Renal cortex interstitium (tissue), 11 donors: Measurements from ENCODE around the gene ETV6. TPM values are rescaled to one million over a fixed set of nuclear protein-coding genes. Genes with fewer than 3 reads are reported as not detected.
"Not testable (repeated sequence)": the region's sequence is repeated elsewhere in the genome, so short reads cannot be mapped to it uniquely, and the experiment has no call there.

Source experiments
- DNase-seq, 11 donors: peaks; one replicate each; pipeline ENCODE4 v3.0.0-alpha.2; 2013; ENCODE audit warnings: low read depth in 9 of 11, low spot score in 4 of 11; ENCODE audit errors: extremely low read depth in 1 of 11
- polyA plus RNA-seq, 3 donors: library from polyadenylated mRNA; unstranded; fragments of 120-200 nt; gene quantifications; one replicate each; pipeline ENCODE4 v1.2.1, GENCODE V29; 2013; ENCODE audit not compliant: insufficient read length in 3 of 3

Gene ETV6
- polyA plus RNA-seq, 3 donors, result 13.5 to 14.1 (median 13.8) TPM

GRCh38 chr12:11660624-11661023 is 11.2 kb downstream of the ETV6 start:
- no peak for DNase-seq

DNA sequence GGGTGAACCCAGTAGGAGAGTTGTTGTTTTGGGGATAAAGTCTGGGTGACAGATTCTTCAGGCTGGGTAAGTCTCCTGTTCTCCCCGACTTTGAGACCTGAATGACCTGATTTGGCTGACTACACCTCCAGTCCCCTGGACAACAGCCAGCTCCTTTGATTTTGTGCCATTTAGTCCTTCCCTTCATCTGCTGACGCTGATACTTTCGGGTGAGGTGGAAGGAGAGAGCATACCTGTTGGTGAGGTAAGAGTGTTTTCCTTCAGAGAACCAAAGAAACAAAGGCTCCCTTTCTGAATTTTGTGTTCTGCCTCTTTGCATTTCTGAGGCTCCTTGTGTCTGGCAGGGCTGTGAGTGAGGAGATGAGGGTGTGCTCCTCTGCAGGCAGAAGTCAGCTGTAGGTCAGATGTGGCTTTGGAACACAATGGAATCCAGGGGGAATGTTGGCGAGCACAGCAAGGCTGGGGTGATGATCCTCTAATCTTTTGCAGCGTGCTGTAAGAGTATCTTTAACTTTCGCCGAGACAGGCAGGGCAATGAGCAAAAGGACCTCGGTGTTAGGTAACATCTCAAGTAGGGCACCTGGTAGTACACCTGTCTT is 12.1 kb downstream of the ETV6 start:
- DNase-seq, result no peak

DNA sequence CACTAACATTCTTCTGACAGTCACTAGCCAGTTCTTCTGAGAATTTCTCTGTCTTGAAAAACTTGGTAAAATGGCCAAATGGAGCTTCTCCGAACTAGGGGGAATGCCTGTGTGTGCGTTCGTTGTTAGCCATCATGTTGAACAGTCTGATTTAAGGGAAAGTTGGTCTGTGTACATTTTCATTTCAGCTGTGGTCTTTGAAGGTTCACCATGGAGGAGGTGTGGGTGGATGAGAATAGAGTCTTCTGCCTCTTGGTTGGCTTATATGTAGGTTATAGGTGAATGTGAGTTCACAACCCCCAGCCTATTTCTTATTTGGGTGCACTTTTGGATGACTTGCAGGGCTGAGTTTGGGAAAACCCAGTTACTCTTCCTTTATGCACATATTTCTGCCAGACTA is 12.9 kb downstream of the ETV6 start:
- no peak for DNase-seq

GRCh38 chr12:11663130-11663529 is 13.7 kb downstream of the ETV6 start:
- DNase-seq, result no peak

DNA sequence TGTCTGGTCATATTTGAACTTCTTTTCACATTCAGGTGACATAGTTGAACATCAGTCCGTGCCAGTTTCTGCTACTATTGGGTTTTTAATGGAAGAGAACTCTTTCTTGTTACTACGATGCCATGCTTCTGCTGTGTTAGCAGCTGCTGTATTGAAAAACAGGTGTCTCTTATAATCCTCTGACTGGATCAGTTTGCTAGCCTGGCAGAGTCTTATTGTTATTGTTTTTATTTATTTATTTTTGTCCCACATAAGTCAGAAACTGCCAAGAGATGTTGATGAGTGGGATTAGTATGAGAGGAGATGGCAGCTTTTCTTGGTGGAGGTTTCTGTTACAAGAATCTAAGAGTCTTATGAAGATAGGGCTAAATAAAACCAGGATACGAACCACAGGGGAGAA is 14.6 kb downstream of the ETV6 start:
- no peak for DNase-seq

DNA sequence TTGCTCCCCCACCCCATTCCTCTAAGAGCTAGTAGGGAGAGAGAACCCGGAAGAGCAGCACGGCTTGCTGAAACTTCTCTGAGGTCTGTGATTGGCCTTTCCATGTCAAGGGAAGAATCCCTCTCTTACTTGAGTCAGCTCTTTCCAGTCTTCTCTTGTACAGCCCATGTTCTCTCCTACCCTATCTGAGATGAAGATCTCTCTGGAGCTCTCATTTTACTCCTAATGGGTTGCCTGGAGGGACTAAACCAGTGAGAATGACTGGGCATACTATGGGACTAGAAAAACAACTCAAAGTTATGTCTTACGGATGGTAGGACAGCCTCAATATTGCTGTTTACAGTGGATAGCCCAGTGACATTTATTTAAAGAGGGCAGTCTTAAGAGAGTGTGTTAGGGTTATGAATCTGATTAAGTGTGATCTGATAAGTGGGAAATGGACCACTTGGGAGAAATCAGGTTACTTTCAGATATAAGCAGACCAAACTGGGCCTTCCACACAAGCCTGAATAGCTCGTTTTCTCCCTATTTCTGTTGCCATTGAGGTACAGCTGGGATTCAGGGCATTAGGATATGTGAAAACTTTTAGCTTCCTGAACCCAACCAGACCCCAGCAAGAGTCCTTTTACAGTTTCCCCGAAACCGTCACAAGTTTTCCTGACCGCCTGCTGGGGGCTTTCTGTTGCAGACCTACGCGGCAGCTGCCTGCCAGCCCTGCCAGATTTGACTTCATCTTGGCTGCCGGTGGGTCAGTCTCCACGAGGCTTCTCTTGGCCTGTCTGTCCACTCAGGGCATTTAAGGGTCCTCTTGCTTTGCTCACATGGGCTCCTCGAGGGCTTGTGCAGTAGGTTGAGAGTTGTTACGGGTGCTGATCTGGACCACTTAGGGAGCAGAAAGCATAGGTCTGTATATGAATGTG is 16.9 kb downstream of the ETV6 start:
- no peak for DNase-seq

DNA sequence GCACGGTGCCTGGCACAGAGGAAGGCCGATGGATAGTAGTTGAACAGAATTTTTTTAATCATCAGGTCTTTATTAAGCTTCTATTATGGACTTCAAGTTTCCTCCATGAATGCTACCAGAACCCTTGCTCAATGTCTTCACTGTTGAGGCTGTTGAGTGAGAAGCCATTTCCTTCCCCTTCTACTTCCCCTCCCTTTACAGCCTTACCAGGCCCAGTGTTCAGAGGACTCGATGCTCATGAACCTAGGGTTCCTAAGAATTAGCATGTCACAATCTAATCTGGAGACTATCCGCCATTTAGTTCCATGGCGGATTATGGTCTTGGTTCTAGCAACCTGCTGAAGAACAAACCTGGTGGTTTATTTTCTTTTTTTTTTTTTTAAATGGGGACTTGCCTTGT is 17.7 kb downstream of the ETV6 start:
- DNase-seq, result no peak

GRCh38 chr12:11668611-11669010 is 19.1 kb downstream of the ETV6 start:
- DNase-seq, result no peak

GRCh38 chr12:11669348-11669747 is 19.9 kb downstream of the ETV6 start:
- DNase-seq, result no peak

DNA sequence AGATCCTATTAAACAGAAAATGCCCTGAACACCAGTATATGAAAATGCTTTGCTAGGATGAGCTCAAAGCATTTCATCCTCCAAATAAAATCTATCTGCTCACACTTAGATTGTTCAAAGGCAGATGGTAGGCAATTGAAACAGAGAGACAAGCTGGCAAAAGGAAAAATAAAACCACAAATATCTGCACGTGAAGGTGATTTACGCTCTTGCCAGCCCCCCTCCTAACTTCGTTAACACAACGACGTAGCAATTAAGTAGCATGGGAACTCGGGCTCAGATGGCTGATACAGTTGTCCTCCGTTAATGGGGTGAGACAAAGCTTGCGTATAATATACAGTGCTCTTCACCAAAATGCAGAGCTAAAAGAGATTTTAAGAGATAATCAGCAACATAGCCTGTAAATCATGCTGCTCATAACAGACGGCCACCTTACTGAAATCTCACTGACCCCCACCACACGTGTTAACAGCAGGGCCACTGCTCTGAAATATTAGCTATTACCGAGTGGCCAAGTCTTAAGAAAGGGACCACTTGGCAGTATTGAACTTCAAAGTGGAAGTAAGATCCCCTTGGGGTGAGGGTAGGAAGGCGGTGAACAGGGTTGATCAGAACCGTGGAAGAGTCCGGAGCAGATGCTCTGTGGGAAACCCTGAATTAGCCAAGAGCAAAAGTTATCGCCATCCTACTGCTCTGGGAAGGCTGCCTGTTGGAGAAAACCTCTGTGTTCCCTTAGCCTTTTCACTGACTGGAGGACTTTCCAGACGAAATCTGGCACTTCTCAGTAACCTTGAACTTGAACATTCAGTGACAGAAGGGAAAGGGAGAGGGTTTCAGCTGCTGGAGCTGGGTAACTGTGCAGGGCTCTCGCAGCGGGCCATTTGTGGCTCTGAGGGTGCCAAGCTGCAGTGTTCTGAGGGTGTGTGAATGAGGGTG is 23.1 kb downstream of the ETV6 start:
- DNase-seq, result no peak

- no peak for DNase-seq
These were observed 24.4 kb downstream of the ETV6 start for GRCh38 chr12:11673666-11674461.

- DNase-seq, result no peak
These were observed 25.5 kb downstream of the ETV6 start for GRCh38 chr12:11674894-11675390.

GRCh38 chr12:11676052-11676451 is 26.6 kb downstream of the ETV6 start:
- DNase-seq, result peak in 1 of 11 donors; percentile 31

- no peak for DNase-seq
These were observed 27.6 kb downstream of the ETV6 start for GRCh38 chr12:11677093-11677492.

- DNase-seq, result no peak
These were observed 28.3 kb downstream of the ETV6 start for GRCh38 chr12:11677752-11678151.

DNA sequence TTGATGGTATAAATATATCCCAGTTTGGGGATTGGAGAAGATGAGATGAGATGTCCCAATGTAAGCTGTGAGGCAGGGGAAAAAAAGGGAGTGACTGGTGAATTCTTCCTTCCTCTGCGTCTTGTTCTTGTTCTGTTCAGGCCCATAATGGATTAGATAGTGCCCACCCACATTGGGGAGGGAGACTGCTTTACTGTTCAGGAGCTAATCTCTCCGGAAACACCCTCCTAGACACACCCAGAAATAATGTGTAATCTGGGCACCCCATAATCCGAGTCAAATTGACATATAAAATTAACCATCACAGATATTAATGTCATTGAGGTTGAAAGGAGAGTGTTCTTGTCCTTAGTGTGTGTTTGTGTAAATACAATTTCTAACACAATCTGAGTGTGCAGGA is 29.3 kb downstream of the ETV6 start:
- no peak for DNase-seq

DNA sequence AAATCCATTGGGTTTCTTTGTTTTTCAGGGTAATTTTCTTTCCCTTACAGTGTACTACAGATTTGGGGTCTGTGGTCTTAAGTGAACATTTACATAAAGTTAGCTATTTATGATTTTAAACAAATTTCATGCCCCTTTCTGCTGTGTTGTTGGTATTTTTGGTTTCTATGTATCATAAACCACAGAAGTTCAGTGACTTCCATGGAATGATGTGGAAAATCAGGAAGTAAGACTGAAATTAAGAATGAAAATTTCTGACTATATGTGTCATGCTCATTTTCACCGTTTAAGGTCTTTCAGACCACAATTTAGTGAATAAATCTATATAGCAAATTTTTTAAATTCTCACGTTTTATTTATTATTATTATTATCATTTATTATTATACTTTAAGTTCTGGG is 31.7 kb downstream of the ETV6 start:
- no peak for DNase-seq

DNA sequence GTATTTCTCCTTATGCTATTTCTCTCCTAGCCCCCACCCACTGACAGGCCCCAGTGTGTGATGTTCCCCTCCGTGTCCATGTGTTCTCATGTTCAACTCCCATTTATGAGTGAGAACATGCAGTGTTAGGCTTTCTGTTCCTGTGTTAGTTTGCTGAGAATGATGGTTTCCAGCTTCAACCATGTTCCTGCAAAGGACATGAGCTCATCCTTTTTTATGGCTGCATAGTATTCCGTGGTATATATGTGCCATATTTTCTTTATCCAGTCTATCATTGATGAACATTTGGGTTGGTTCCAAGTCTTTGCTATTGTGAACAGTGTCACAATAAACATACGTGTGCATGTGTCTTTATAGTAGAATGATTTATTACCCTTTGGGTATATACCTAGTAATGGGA is 32.2 kb downstream of the ETV6 start:
- not testable (repeated sequence) for DNase-seq

DNA sequence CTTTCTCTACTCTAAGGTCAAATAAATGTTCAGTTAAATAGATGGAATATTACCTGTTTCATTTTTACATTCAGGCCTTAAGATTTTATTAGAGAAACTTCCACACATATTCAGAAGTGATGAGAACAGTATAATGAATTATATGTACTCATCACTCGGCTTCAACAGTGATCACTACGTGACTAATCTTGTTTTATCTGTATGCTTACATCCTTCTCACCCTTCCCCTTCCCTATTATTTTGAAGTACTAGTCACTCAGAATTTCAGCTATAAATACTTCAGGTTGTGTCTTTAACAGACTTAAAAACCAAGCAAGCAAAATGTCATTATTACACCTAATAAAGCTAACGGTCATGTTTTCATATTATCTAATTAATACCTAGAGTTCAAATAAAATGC is 34.9 kb downstream of the ETV6 start:
- no peak for DNase-seq
